ENCODE measurements around the gene CYB5B.

- TF ChIP-seq EZH2phosphoT487 (IDR thresholded peaks at IDR 0.05; ENCODE audit: insufficient read depth, low read depth), result no peak
- TF ChIP-seq EZH2 (IDR thresholded peaks at IDR 0.05; ENCODE audit: insufficient read depth, poor library complexity, severe bottlenecking), result no peak
Measured at GRCh38 chr16:69405326-69405725, 19.1 kb upstream of the CYB5B start.
